Mesendoderm (in vitro differentiated cells): ENCODE data around the gene KLHL22.
"Not testable (repeated sequence)": the region's sequence is repeated elsewhere in the genome, so short reads cannot be mapped to it uniquely, and the experiment has no call there.

Source experiments
- DNase-seq: peaks from one replicate; pipeline ENCODE4 v3.0.0; 2013
- H2AK5ac ChIP-seq: 2 replicates; pipeline ENCODE4 v1.6.1; 2013; ENCODE audit warnings: low read length, inconsistent platforms
- H2BK120ac ChIP-seq: 2 replicates; pipeline ENCODE4 v1.6.1; 2013; ENCODE audit warnings: low read depth, mild to moderate bottlenecking, low read length, moderate library complexity, mixed read lengths
- H2BK15ac ChIP-seq: replicated peaks from 2 replicates; pipeline ENCODE4 v1.6.1; 2013; ENCODE audit warnings: low read depth, mild to moderate bottlenecking, moderate library complexity
- H2BK5ac ChIP-seq: 2 replicates; pipeline ENCODE4 v1.6.1; 2013; ENCODE audit warnings: low read length, inconsistent platforms
- H3K18ac ChIP-seq: 2 replicates; pipeline ENCODE4 v1.6.1; 2013; ENCODE audit warnings: mild to moderate bottlenecking, low read length, mixed read lengths
- H3K23ac ChIP-seq: one replicate; pipeline ENCODE4 v1.6.1; 2013; ENCODE audit warnings: low read length
- H3K27ac ChIP-seq: 2 replicates; pipeline ENCODE4 v1.5.1; 2013; ENCODE audit warnings: low read depth, mild to moderate bottlenecking, inconsistent platforms, low read length, moderate library complexity
- H3K27me3 ChIP-seq: 2 replicates; pipeline ENCODE4 v1.6.1; 2013; ENCODE audit warnings: low read length, control low read depth, mild to moderate bottlenecking, inconsistent platforms; ENCODE audit not compliant: insufficient read depth, poor library complexity
- H3K36me3 ChIP-seq: 2 replicates; pipeline ENCODE4 v1.6.1; 2013; ENCODE audit warnings: low read length, inconsistent platforms; ENCODE audit not compliant: control insufficient read depth, insufficient read depth
- H3K4ac ChIP-seq: one replicate; pipeline ENCODE4 v1.6.1; 2013; ENCODE audit warnings: low read depth, mild to moderate bottlenecking, low read length, moderate library complexity
- H3K4me1 ChIP-seq: 2 replicates; pipeline ENCODE4 v1.6.1; 2013; ENCODE audit warnings: low read depth, low read length, inconsistent platforms; ENCODE audit not compliant: control insufficient read depth
- H3K4me2 ChIP-seq: 2 replicates; pipeline ENCODE4 v1.6.1; 2013; ENCODE audit warnings: low read length
- H3K4me3 ChIP-seq: 2 replicates; pipeline ENCODE4 v1.5.1; 2013; ENCODE audit warnings: mild to moderate bottlenecking, low read length
- H3K56ac ChIP-seq: one replicate; pipeline ENCODE4 v1.6.1; 2013; ENCODE audit warnings: low read length
- H3K79me1 ChIP-seq: 2 replicates; pipeline ENCODE4 v1.6.1; 2013; ENCODE audit warnings: low read length, inconsistent platforms
- H3K79me2 ChIP-seq: 2 replicates; pipeline ENCODE4 v1.6.1; 2013; ENCODE audit warnings: mild to moderate bottlenecking, low read length; ENCODE audit not compliant: control insufficient read depth, insufficient read depth
- H3K9ac ChIP-seq: 2 replicates; pipeline ENCODE4 v1.6.1; 2013; ENCODE audit warnings: low read length, inconsistent platforms
- H4K5ac ChIP-seq: one replicate; pipeline ENCODE4 v1.6.1; 2013; ENCODE audit warnings: low read length
- H4K8ac ChIP-seq: one replicate; pipeline ENCODE4 v1.6.1; 2013; ENCODE audit warnings: low read depth, mild to moderate bottlenecking, control low read depth, low read length, moderate library complexity
- WGBS: extraction: QIAGEN DNeasy Blood & Tissue Kit; methylation state at CpG from one replicate; pipeline ENCODE4 v1.1.7; 2013; ENCODE audit warnings: low lambda C conversion rate, missing lambda C conversion rate; ENCODE audit not compliant: insufficient coverage; ENCODE audit errors: extremely low coverage; 5-methylcytosine and 5-hydroxymethylcytosine counted together

The KLHL22 gene

DNA sequence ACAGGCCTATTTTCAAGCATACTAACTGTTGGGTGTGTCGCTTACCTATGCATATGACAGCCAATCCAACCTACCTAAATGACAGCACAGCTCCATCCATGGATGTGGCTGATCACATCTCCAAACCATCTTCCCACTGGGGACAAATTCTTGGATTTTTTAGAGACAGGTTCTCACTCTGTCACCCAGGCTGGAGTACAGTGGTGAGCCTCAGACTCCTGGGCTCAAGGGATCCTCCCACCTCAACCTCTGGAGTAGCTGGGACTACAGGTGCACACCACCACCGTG lies 76.0 kb downstream of the KLHL22 start:
- Histone ChIP-seq H3K27ac (no peak overlapping the region), H3K4ac (no peak overlapping the region), H3K4me1 (no peaks in the 10 kb centered on the region), H3K36me3 (no peaks in the 10 kb centered on the region), H3K9ac (no peak overlapping the region), H3K4me3 (no peak overlapping the region), H3K27me3 (no peaks in the 10 kb centered on the region), H3K23ac (no peak overlapping the region), H3K4me2 (no peak overlapping the region), H4K8ac (no peak overlapping the region), H3K79me2 (no peaks in the 10 kb centered on the region), H3K56ac (no peak overlapping the region), H3K79me1 (no peaks in the 10 kb centered on the region), H2BK15ac (no peak overlapping the region), H4K5ac (no peak overlapping the region), H2BK5ac (no peak overlapping the region), H2BK120ac (no peak overlapping the region), H2AK5ac (no peak overlapping the region), H3K18ac (no peak overlapping the region)
- WGBS: no CpG with 5 or more reads among the region's 2 CpGs
- no peak for DNase-seq

DNA sequence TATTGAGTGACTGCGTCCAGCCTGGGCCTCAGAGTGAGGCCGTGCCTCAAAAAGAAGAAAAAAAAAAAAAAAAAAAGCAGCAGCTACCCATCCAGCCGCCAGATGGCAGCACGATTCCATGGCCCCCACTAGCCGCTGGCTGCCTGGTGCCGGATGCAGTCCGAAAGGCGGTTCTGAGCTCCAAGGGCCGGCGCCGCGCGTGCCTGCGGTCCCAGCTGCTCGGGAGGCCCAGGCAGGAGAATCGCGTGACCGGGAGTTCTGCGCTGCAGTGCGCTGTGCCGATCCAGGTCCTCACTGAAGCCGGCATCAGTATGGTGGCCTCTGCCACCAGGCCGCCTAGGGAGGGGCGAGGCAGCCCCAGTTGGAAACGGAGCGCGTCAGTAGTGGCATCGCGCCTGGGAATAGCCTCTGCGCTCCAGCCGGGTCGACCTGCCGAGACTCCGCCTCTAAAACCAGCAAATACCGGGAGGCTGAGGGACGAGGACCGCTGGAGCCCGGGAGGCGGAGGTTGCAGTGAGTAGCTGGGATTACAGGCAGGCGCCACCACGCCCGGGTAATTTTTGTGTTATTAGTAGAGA lies 77.3 kb downstream of the KLHL22 start:
- no peak overlapping the region for H2BK15ac ChIP-seq
- peak overlapping the region; percentile 63 for H3K9ac ChIP-seq
- H3K18ac ChIP-seq: no peak overlapping the region
- no peak overlapping the region for H3K27ac ChIP-seq
- no peaks in the 10 kb centered on the region for H3K4me1 ChIP-seq
- H2BK5ac ChIP-seq: no peak overlapping the region
- H3K79me2 ChIP-seq: no peaks in the 10 kb centered on the region
- H4K8ac ChIP-seq: no peak overlapping the region
- no peak overlapping the region for H4K5ac ChIP-seq
- peak overlapping the region; percentile 67 for H3K4me2 ChIP-seq
- no peak overlapping the region for H3K4ac ChIP-seq
- H3K36me3 ChIP-seq: no peaks in the 10 kb centered on the region
- H3K27me3 ChIP-seq: no peaks in the 10 kb centered on the region
- WGBS: no CpG with 5 or more reads among the region's 42 CpGs
- no peaks in the 10 kb centered on the region for H3K79me1 ChIP-seq
- no peak overlapping the region for H2AK5ac ChIP-seq
- no peak overlapping the region for H2BK120ac ChIP-seq
- H3K56ac ChIP-seq: peak overlapping the region; percentile 83
- peak; percentile 85 for DNase-seq
- peak overlapping the region; percentile 28 for H3K4me3 ChIP-seq
- no peak overlapping the region for H3K23ac ChIP-seq

DNA sequence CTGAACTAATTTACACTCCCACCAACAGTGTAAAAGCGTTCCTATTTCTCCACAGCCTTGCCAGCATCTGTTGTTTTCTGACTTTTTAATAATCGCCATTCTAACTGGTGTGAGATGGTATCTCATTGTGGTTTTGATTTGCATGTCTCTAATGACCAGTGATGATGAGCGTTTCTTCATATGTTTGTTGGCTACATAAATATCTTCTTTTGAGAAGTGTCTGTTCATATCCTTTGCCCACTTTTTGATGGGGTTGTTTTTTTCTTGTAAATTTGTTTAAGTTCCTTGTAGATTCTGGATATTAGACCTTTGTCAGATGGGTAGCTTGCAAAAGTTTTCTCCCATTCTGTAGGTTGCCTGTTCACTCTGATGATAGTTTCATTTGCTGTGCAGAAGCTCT lies 79.9 kb downstream of the KLHL22 start:
- not testable (repeated sequence) for H3K27me3 ChIP-seq, H3K4ac ChIP-seq, H3K36me3 ChIP-seq, H3K4me2 ChIP-seq, H3K23ac ChIP-seq, H3K56ac ChIP-seq, H2BK5ac ChIP-seq, H4K5ac ChIP-seq, H3K4me1 ChIP-seq, H3K4me3 ChIP-seq, H3K18ac ChIP-seq, H4K8ac ChIP-seq, H3K79me1 ChIP-seq, H2BK15ac ChIP-seq, H3K9ac ChIP-seq, H3K79me2 ChIP-seq, H3K27ac ChIP-seq, H2BK120ac ChIP-seq, DNase-seq, H2AK5ac ChIP-seq
- WGBS: no CpG with 5 or more reads among the region's 3 CpGs

DNA sequence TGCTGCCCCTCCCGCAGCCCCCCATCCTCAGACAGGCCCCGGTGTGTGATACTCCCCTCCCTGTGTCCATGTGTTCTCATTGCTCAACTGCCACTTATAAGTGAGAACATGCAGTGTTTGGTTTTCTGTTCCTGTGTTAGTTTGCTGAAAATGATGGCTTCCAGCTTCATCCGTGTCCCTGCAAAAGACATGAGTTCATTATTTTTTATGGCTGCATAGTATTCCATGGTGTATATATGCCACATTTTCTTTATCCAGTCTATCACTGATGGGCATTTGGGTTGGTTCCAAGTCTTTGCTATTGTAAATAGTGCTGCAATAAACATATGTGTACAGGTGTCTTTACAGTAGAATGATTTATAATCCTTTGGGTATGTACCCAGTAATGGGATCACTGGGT lies 80.4 kb downstream of the KLHL22 start:
- not testable (repeated sequence) for H2BK120ac ChIP-seq, H4K8ac ChIP-seq, H2BK5ac ChIP-seq, DNase-seq, H3K4me2 ChIP-seq, H3K56ac ChIP-seq, H3K4me3 ChIP-seq, H3K4ac ChIP-seq, H3K23ac ChIP-seq, H3K79me2 ChIP-seq, H3K9ac ChIP-seq, H3K27me3 ChIP-seq, H3K36me3 ChIP-seq, H3K79me1 ChIP-seq, H3K4me1 ChIP-seq, H3K27ac ChIP-seq, H4K5ac ChIP-seq, H2AK5ac ChIP-seq, H3K18ac ChIP-seq, H2BK15ac ChIP-seq
- no CpG with 5 or more reads among the region's 3 CpGs for WGBS

DNA sequence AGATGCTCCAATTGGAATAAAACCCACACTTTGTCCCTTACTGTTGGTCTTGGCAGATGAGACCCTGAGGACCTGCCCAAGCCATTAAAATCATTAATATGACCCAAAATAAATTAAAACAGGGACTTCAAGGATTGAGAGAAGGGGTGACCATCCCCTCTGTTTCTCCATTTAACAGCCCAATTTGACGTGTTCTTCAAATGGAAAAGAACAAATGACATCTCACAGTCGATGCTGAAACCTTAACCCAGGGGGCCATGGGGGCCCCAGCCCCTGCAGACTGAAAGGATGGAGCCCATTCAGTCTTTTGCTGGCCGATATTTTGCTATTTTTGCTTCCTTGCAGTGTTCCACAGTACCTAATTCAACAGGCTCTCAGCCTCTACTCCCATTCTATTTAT lies 81.1 kb downstream of the KLHL22 start:
- H3K4me3 ChIP-seq: no peak overlapping the region
- no peak overlapping the region for H2AK5ac ChIP-seq
- no peak overlapping the region for H3K4me2 ChIP-seq

DNA sequence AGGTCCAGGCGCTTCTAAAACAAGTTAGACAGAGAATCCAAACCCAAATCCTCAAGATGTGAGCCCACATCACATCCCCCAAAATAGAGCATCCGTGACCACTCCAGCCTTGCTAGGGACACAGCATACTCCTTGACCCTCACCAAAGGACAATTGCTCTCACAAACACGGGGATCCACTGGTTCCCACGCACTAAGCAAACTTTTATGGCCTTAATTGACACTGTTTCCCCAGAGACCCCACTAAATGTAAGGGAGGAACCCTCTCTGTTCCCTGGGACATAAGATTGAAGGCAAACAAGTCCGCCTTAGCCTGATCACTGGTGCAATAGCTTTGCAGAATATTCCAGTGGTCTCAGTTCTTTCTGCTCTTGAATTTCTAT lies 81.5 kb downstream of the KLHL22 start:
- Histone ChIP-seq H3K27ac (no peak overlapping the region), H3K4me2 (no peak overlapping the region), H3K27me3 (no peaks in the 10 kb centered on the region), H2BK15ac (no peak overlapping the region), H3K56ac (no peak overlapping the region), H3K79me2 (no peaks in the 10 kb centered on the region), H2BK120ac (no peak overlapping the region), H3K9ac (no peak overlapping the region), H3K4me3 (no peak overlapping the region), H3K18ac (no peak overlapping the region), H2AK5ac (no peak overlapping the region), H3K23ac (no peak overlapping the region), H3K79me1 (no peaks in the 10 kb centered on the region), H4K8ac (no peak overlapping the region), H4K5ac (no peak overlapping the region), H3K4me1 (no peaks in the 10 kb centered on the region), H3K36me3 (no peaks in the 10 kb centered on the region), H3K4ac (no peak overlapping the region), H2BK5ac (no peak overlapping the region)
- no peak for DNase-seq
- WGBS: no CpG with 5 or more reads among the region's 5 CpGs

More for the DNA sequence above, 81.1 kb downstream of the KLHL22 start:
- no peak for DNase-seq
- no peak overlapping the region for H3K27ac ChIP-seq
- H3K79me1 ChIP-seq: no peaks in the 10 kb centered on the region
- H3K4me1 ChIP-seq: no peaks in the 10 kb centered on the region
- H2BK5ac ChIP-seq: no peak overlapping the region
- H3K27me3 ChIP-seq: no peaks in the 10 kb centered on the region
- H4K8ac ChIP-seq: no peak overlapping the region
- no peak overlapping the region for H4K5ac ChIP-seq
- H3K4ac ChIP-seq: no peak overlapping the region
- WGBS: no CpG with 5 or more reads among the region's 3 CpGs
- no peak overlapping the region for H3K23ac ChIP-seq
- H3K56ac ChIP-seq: no peak overlapping the region
- no peak overlapping the region for H2BK120ac ChIP-seq
- no peak overlapping the region for H3K9ac ChIP-seq
- H3K79me2 ChIP-seq: no peaks in the 10 kb centered on the region
- H3K36me3 ChIP-seq: no peaks in the 10 kb centered on the region
- no peak overlapping the region for H2BK15ac ChIP-seq
- no peak overlapping the region for H3K18ac ChIP-seq
